SU-DHL-6 (cell line): ENCODE data around the gene KLLN.

ENCODE experiments used
- H2AFZ ChIP-seq: fragments of 200-600 bp; sonication (generic); 2 replicates; pipeline ENCODE4 v1.6.1; 2014; ENCODE audit warnings: low read depth, mild to moderate bottlenecking, moderate library complexity, mixed read lengths, antibody characterized with exemption, low read length; ENCODE audit not compliant: severe bottlenecking
- H3F3A ChIP-seq: fragments of 200-600 bp; shearing (Covaris generic); 2 replicates; pipeline ENCODE4 v1.6.0; 2016; ENCODE audit warnings: antibody characterized with exemption, mild to moderate bottlenecking; ENCODE audit not compliant: insufficient read depth
- H3K27ac ChIP-seq: fragments of 200-600 bp; sonication (generic); 2 replicates; pipeline ENCODE4 v1.5.1; 2016; ENCODE audit warnings: low read depth, mild to moderate bottlenecking, low read length, moderate library complexity, mixed read lengths
- H3K27me3 ChIP-seq: fragments of 200-600 bp; sonication (generic), shearing (Covaris generic); 2 replicates; pipeline ENCODE4 v1.6.0; 2014; ENCODE audit warnings: mild to moderate bottlenecking, low read length
- H3K36me3 ChIP-seq: fragments of 200-600 bp; sonication (generic); 2 replicates; pipeline ENCODE4 v1.6.1; 2014; ENCODE audit warnings: mild to moderate bottlenecking, low read length, mixed read lengths
- H3K4me2 ChIP-seq: fragments of 300-600, 200-600 bp; shearing (Covaris generic), sonication (generic); 2 replicates; pipeline ENCODE4 v1.6.0; 2014; ENCODE audit warnings: low read length, low read depth, mild to moderate bottlenecking; ENCODE audit not compliant: poor library complexity, severe bottlenecking
- H3K4me3 ChIP-seq: fragments of 200-600 bp; sonication (generic); 2 replicates; pipeline ENCODE4 v1.5.1; 2014; ENCODE audit warnings: antibody characterized with exemption, low read length, mild to moderate bottlenecking, mixed read lengths; ENCODE audit not compliant: insufficient read depth, poor library complexity, severe bottlenecking
- H3K79me2 ChIP-seq: fragments of 200-600 bp; sonication (generic); 2 replicates; pipeline ENCODE4 v1.6.1; 2014; ENCODE audit warnings: mild to moderate bottlenecking, low read length, moderate library complexity; ENCODE audit not compliant: insufficient read depth
- H3K9ac ChIP-seq: fragments of 200-600 bp; sonication (generic); 2 replicates; pipeline ENCODE4 v1.7.0; 2014; ENCODE audit warnings: mild to moderate bottlenecking, low read length
- H3K9me2 ChIP-seq: fragments of 200-600 bp; sonication (generic); replicated peaks from 2 replicates; pipeline ENCODE4 v1.6.1; 2014; ENCODE audit warnings: low read length; ENCODE audit not compliant: insufficient read depth
- H3K9me3 ChIP-seq: fragments of 200-600 bp; sonication (generic); 2 replicates; pipeline ENCODE4 v1.6.1; 2014; ENCODE audit warnings: low read length, mixed read lengths; ENCODE audit not compliant: insufficient read depth
- H4K20me1 ChIP-seq: fragments of 200-600 bp; sonication (generic); 2 replicates; pipeline ENCODE4 v1.6.1; 2014; ENCODE audit warnings: low read depth, mild to moderate bottlenecking, antibody characterized with exemption, low read length, moderate library complexity, mixed read lengths
- CTCF ChIP-seq: fragments of 200-600 bp; sonication (generic); IDR thresholded peaks from one replicate; pipeline ENCODE4 v1.5.1; 2017; ENCODE audit warnings: antibody characterized with exemption, mild to moderate bottlenecking, low read length, moderate library complexity; ENCODE audit not compliant: insufficient read depth, poor library complexity, severe bottlenecking
- EZH2phosphoT487 ChIP-seq: fragments of 200-600 bp; sonication (generic), shearing (Covaris generic); conservative IDR thresholded peaks from 2 replicates; pipeline ENCODE4 v1.6.1; 2018; ENCODE audit warnings: mild to moderate bottlenecking, antibody characterized with exemption, low read length, moderate library complexity, mixed read lengths

Gene KLLN

GRCh38 chr10:87843714-87844113 lies 19.6 kb downstream of the KLLN start:
- Histone ChIP-seq H4K20me1 (no peaks in the 10 kb centered on the region), H3K4me2 (no peak overlapping the region), H3K36me3 (no peaks in the 10 kb centered on the region), H2AFZ (no peak overlapping the region), H3K9ac (no peak overlapping the region), H3K4me3 (no peak overlapping the region), H3K27me3 (no peaks in the 10 kb centered on the region), H3K9me3 (no peaks in the 10 kb centered on the region), H3K27ac (no peak overlapping the region), H3K79me2 (no peaks in the 10 kb centered on the region), H3F3A (no peaks in the 10 kb centered on the region), H3K9me2 (no peaks in the 10 kb centered on the region)
- TF ChIP-seq CTCF = no peak
- TF ChIP-seq EZH2phosphoT487 = no peak

GRCh38 chr10:87842776-87843497 lies 20.4 kb downstream of the KLLN start:
- Histone ChIP-seq H2AFZ (no peak overlapping the region), H3K27ac (no peak overlapping the region), H3K9ac (no peak overlapping the region), H4K20me1 (no peaks in the 10 kb centered on the region), H3K9me2 (no peaks in the 10 kb centered on the region), H3F3A (no peaks in the 10 kb centered on the region), H3K27me3 (no peaks in the 10 kb centered on the region), H3K4me2 (no peak overlapping the region), H3K36me3 (no peaks in the 10 kb centered on the region), H3K79me2 (no peaks in the 10 kb centered on the region), H3K9me3 (no peaks in the 10 kb centered on the region), H3K4me3 (no peak overlapping the region)
- TF ChIP-seq CTCF (no peak), EZH2phosphoT487 (no peak)

DNA sequence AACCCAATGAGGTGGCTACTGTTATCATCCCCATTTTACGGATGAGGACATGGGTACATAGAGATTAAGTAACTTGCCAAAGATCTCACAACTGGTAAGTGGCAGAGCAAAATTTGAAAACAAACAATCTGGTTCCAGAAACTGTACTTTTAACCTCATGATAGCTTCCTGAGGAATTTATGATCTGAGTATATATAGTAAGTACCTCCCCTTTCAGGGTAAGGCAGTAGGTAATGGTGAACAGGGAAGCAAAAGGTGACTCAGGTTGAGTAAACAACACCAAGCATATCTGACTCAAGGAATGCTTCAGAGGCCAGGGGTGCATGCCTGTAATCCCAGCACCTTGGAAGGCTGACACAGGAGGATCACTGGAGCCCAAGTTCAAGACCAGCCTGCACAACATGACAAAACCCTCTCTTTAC lies 21.1 kb downstream of the KLLN start:
- H3K9ac ChIP-seq = no peak overlapping the region

More for the DNA sequence above, 21.1 kb downstream of the KLLN start:
- H3K4me3 ChIP-seq = no peak overlapping the region
- H4K20me1 ChIP-seq = no peaks in the 10 kb centered on the region
- H3K36me3 ChIP-seq = no peaks in the 10 kb centered on the region
- no peaks in the 10 kb centered on the region for H3K9me2 ChIP-seq
- H3F3A ChIP-seq = no peaks in the 10 kb centered on the region
- TF ChIP-seq EZH2phosphoT487 = no peak
- no peak for TF ChIP-seq CTCF
- H3K79me2 ChIP-seq = no peaks in the 10 kb centered on the region
- no peaks in the 10 kb centered on the region for H3K9me3 ChIP-seq
- H2AFZ ChIP-seq = no peak overlapping the region
- no peak overlapping the region for H3K27ac ChIP-seq
- no peak overlapping the region for H3K4me2 ChIP-seq
- no peaks in the 10 kb centered on the region for H3K27me3 ChIP-seq
